Measurements from ENCODE around the gene SEC14L2.

GRCh38 chr22:30413745-30414524 is 17.1 kb downstream of the SEC14L2 start:
- TF ChIP-seq ZSCAN29 (IDR thresholded peaks at IDR 0.05), result no peak
- TF ChIP-seq, protein P1, sequence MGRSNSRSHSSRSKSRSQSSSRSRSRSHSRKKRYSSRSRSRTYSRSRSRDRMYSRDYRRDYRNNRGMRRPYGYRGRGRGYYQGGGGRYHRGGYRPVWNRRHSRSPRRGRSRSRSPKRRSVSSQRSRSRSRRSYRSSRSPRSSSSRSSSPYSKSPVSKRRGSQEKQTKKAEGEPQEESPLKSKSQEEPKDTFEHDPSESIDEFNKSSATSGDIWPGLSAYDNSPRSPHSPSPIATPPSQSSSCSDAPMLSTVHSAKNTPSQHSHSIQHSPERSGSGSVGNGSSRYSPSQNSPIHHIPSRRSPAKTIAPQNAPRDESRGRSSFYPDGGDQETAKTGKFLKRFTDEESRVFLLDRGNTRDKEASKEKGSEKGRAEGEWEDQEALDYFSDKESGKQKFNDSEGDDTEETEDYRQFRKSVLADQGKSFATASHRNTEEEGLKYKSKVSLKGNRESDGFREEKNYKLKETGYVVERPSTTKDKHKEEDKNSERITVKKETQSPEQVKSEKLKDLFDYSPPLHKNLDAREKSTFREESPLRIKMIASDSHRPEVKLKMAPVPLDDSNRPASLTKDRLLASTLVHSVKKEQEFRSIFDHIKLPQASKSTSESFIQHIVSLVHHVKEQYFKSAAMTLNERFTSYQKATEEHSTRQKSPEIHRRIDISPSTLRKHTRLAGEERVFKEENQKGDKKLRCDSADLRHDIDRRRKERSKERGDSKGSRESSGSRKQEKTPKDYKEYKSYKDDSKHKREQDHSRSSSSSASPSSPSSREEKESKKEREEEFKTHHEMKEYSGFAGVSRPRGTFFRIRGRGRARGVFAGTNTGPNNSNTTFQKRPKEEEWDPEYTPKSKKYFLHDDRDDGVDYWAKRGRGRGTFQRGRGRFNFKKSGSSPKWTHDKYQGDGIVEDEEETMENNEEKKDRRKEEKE (IDR thresholded peaks at IDR 0.05), result no peak
- TF ChIP-seq ZNF274 (IDR thresholded peaks at IDR 0.05; ENCODE audit: insufficient read depth, insufficient read length), result no peak
- TF ChIP-seq, protein P2, sequence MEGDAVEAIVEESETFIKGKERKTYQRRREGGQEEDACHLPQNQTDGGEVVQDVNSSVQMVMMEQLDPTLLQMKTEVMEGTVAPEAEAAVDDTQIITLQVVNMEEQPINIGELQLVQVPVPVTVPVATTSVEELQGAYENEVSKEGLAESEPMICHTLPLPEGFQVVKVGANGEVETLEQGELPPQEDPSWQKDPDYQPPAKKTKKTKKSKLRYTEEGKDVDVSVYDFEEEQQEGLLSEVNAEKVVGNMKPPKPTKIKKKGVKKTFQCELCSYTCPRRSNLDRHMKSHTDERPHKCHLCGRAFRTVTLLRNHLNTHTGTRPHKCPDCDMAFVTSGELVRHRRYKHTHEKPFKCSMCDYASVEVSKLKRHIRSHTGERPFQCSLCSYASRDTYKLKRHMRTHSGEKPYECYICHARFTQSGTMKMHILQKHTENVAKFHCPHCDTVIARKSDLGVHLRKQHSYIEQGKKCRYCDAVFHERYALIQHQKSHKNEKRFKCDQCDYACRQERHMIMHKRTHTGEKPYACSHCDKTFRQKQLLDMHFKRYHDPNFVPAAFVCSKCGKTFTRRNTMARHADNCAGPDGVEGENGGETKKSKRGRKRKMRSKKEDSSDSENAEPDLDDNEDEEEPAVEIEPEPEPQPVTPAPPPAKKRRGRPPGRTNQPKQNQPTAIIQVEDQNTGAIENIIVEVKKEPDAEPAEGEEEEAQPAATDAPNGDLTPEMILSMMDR (IDR thresholded peaks at IDR 0.05 in 2 of 3, conservative IDR thresholded peaks at IDR 0.05 in 1 of 3; ENCODE audit: control insufficient read depth in 2 of 3, extremely low read depth in 1 of 3, insufficient read depth in 1 of 3, low read depth in 3 of 3, low read length in 3 of 3), result no peak
- no peak for TF ChIP-seq ATF3 (IDR thresholded peaks at IDR 0.05; ENCODE audit: borderline replicate concordance, extremely low read depth, low read depth, low read length)
- TF ChIP-seq, protein P3, sequence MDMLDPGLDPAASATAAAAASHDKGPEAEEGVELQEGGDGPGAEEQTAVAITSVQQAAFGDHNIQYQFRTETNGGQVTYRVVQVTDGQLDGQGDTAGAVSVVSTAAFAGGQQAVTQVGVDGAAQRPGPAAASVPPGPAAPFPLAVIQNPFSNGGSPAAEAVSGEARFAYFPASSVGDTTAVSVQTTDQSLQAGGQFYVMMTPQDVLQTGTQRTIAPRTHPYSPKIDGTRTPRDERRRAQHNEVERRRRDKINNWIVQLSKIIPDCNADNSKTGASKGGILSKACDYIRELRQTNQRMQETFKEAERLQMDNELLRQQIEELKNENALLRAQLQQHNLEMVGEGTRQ (IDR thresholded peaks at IDR 0.05; ENCODE audit: borderline replicate concordance, low read depth, low read length), result no peak
- TF ChIP-seq RAD51 (IDR thresholded peaks at IDR 0.05), result no peak
- no peak for TF ChIP-seq POLR2AphosphoS5 (IDR thresholded peaks at IDR 0.05; ENCODE audit: low read length)
- no peak for TF ChIP-seq SUZ12 (IDR thresholded peaks at IDR 0.05; ENCODE audit: unreplicated experiment)
- TF ChIP-seq E2F4 (IDR thresholded peaks at IDR 0.05; ENCODE audit: low read depth, low read length), result no peak
- no peak for TF ChIP-seq NRF1 (conservative IDR thresholded peaks at IDR 0.05; ENCODE audit: low read depth, low read length)

Data from GM12878 (cell line).